KG1 (cell line): ENCODE results near the gene GARIN5A.

ENCODE experiments used
- DNase-seq: peaks from one replicate; lab custom pipeline; 2025; lab: John Stamatoyannopoulos, UW

GARIN5A gene

GRCh38 chr19:50508843-50509190 lies 32.2 kb upstream of the GARIN5A start:
- no peak for DNase-seq

DNA sequence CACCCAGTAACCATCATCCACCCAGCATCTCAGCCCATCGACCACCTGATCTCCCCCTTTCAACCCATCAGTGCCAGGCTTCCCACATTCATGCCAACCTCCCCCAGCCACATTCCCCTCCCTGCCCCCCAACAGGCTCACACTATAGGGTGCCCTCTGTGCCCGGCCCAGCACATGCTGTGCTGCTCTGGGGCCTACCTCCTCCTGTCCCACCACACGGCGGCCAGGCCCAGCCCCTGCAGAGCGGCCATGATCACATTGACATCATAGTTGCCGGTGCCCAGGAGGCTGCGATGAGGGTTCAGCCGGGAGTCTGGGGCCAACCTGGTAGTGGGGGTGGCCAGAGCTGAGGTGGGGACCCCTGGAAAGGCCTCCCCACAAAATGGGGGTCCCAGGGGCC lies 30.7 kb upstream of the GARIN5A start:
- DNase-seq = no peak

DNA sequence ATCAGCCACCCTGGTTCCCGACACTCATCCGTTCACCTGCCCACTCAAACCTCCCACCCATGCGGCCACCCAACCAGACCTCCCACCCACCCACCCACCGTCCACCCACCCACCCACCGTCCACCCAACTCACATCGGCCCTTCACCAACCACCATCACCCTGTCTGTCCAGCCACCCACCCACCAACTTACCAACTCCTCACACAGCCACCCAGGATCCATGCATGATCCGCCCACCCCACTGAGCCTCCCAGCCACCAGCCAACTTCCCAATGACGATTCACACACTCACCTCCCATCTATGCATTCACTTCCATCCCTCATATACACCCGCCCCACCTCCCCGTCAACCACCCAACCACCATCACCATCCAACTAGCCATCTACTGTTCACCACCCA lies 30.1 kb upstream of the GARIN5A start:
- DNase-seq = no peak

GRCh38 chr19:50505856-50506611 lies 29.4 kb upstream of the GARIN5A start:
- no peak for DNase-seq

DNA sequence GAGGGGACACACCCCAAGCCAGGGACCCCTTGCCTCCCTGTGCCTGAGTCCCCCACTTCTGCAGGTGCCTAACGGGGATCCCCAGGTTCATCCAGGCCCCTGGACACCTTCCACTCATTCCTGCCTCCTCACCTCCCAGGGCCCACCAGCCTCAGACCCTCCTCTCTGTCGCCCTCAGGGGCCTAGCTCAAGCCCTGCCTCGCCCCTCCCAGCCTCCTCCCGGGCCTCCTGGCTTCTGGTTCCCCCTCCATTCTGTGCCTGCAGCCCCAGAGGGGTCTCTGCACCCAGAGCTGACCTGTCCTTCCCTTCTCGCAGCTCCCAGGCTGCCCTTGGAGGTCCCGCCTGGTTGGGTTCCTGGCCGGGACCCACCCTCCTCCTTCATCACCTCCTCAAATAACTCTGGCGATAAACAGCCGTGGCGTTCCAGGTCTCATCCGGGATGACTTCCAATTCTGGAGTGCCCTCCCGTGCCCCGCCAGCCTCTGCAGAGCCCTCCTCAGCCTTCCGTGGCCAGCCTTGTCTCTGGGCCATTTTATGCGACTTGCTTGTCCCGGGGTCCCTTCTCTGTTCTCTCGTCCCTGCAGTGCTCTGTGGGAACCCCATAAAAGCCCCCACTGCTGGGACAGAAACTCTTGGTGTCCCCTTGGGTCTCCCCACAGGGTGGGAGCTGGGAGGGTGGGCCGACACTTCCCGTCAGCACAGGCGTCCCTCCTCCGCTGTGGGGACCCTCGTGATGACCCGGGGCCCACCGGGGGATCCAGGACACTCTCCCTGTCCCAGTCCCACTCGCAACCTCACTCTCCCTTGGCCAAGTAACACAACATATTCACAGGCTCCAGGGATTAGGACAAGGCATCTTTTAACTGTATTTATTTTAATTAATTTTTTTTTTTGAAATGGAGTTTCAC lies 25.2 kb upstream of the GARIN5A start:
- DNase-seq = no peak

DNA sequence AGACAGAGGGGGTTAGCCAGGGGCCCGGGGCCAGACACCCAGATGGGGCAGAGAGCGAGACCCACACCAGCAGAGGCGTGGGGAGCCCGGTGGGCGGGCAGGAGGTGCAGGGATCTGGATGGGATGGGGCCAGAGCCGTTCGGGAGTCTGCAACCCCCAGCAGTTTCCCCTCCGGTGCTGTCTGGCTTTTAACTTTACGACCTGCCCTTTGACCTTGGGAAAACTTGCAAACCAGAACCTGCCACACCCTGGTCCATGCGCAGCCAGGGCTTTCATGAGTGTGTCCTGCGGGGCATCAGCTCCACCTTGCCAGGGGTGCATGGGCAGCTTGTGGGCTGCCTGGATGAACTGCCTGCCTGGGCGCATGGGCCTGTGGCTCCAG lies 24.5 kb upstream of the GARIN5A start:
- no peak for DNase-seq

DNA sequence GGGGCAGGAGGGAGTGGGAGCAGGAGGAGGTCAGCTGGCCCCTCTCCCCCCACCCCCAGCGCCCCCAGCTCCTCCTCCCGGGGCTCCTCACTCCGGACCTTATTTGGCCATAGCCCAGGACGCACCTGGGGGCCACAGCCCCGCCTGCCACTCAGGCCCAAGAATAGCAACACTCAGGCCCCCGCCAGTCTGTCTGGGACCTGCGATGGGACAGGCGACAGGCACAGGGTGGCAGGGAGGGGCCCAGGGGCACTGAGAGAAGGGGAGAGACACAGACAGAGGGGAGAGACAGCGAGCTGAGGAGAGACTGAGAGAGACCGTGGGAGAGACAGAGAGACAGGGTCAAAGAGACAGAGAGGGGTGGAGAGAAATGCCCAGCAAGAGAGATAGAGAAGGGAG lies 24.1 kb upstream of the GARIN5A start:
- DNase-seq = no peak

DNA sequence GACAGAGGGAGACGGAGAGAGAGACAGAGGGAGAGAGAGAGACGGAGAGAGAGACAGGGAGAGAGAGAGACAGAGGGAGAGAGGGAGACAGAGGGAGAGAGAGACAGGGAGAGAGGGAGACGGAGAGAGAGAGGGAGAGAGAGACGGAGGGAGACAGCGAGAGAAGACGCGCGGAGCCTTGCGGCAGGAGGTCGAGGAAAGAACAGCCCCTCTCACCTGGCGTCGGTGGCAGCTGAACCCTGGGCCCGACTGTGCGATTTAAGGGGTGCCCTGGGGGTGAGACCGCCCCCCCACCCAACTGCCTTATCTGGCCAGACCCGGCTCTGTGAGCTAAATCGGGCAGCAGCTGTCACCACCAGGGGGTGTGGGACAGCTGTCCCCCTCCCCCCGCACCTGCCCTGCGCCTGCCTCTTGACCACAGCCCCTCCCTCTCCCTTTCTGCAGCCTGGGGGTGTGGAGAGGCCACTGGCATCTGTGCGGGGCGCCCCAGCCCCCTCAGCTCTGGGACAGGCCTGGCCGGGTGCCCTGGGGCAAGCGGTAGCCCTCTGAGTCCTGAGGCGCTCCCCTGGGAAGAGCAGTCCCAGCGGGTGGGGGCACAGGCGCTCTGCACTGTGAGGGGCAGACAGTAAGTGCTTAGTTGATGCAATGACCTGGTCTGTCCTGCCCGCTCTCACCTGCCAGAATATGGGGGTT lies 23.6 kb upstream of the GARIN5A start:
- DNase-seq = no peak

GRCh38 chr19:50498219-50499056 lies 21.8 kb upstream of the GARIN5A start:
- no peak for DNase-seq

DNA sequence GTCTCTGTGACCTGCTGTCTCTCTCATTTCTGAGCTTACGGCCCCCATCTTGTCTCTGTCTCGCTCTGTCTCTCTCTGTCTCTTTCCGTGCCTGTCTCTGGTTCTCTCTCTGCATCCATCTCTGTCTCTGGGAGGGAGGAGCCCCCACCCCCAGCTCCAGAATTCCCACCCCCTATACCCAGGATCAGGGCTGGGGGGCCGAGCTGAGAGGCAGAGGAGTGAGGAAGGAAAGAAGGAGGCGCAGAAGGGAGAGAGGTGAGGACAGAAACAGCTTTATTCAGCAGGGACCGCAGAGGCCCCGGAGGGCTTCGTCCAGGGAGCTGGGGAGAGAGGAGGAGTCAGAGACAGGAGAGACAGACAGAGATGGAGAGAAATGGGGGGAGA lies 20.4 kb upstream of the GARIN5A start:
- no peak for DNase-seq

- no peak for DNase-seq
Measured at GRCh38 chr19:50496189-50497021, 19.8 kb upstream of the GARIN5A start.

GRCh38 chr19:50495020-50495531 lies 18.4 kb upstream of the GARIN5A start:
- DNase-seq = no peak

DNA sequence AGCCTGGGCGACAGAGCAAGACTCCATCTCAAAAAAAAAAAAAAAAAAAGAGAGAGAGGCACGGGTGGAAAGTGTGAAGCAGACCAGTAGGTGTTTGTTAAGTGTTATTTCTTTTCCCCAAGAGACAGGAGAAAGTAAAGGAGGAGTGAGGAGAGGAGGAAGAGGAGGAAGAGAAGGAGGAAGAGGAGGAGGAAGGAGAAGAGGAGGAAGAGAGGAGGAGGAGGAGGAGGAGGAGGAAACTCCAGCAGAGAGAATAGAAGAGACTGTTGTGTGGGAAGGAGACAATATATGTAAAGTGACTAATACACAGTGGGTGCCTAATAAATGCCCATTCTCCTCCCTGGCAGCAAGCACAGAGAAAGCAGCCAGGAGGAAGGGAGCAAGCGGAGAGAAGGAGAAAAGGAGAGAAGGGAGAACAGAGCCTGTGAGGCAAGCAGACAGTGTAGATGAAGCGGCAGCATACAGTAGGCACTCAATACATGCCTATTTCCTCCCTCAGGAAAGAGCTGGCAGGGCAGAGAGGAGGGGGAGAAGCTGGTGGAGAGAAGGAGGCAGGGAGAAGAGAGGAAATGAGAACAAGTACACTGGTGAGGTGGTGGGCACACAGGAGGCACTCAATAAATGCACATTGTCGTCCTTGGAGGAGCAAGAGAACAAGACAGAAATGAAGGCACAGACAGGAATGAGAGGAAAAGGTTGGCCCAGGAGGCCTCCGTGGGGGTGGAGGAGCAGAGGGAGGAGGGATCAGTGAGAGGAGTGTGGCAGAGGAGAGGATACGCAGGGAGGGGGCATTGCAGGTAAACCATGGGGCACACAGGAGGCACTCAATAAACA lies 17.8 kb upstream of the GARIN5A start:
- no peak for DNase-seq

GRCh38 chr19:50493171-50493570 lies 16.5 kb upstream of the GARIN5A start:
- DNase-seq = no peak

GRCh38 chr19:50492303-50493052 lies 15.8 kb upstream of the GARIN5A start:
- DNase-seq = no peak

- DNase-seq = no peak
Measured at GRCh38 chr19:50490991-50491472, 14.4 kb upstream of the GARIN5A start.

- no peak for DNase-seq
Measured at GRCh38 chr19:50490411-50490811, 13.8 kb upstream of the GARIN5A start.

GRCh38 chr19:50489461-50490011 lies 12.9 kb upstream of the GARIN5A start:
- DNase-seq = no peak
